Amygdala (tissue), 56 donors: ENCODE measurements around the gene DOLPP1.
A peak's percentile ranks its signal among the peaks of the same experiment; 100 is the strongest.
"Not testable (repeated sequence)": the region's sequence is repeated elsewhere in the genome, so short reads cannot be mapped to it uniquely, and the experiment has no call there.

ENCODE experiments used
- DNase-seq, 56 donors: peaks; one replicate each; lab custom pipeline; 2025; lab: John Stamatoyannopoulos, UW

Gene DOLPP1

DNA sequence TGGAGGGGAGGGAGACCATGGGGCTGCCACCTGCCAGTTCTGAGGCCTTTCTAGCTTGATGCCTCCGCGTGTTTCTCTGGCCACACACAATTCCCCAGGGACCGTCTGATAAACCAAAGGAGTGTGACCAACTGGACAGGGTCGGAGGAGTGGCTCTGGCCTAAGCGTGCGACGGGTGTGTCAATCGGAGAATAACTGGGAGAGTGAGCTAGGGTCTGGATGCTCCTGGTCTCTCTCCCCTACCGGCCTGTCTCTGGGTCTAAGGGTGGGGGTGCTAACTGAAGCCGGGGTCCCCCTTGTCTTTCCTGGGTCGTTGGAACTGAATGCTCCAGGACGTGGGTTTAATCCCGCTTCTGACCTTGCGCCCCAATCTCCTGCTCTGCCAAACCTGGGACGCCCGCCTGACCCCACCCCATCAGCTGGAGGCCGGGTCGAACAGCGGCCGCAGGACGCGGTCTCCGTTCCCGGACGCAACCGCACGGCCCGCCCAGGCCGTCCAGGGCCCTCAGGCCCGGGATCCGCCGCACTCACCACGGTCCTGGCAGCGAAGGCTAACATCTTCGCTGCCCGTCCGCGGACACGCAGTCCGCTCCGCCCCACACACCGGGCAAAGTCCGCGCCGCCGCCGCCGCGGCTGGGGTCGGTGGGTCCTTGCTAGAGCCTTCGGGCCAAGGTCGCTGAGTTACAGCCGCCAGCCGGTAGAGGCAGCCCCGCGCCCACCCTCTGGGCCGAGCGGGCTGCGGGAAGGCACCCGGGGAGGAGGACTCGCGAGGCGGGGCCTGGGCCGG, 29.2 kb downstream of the DOLPP1 start:
- peak in 3 of 56 donors; percentile 34 to 47 (median 46) for DNase-seq

GRCh38 chr9:129110740-129111527, 30.0 kb downstream of the DOLPP1 start, which contains the start of the genes CRAT and PTPA:
Gene CRAT, minus strand, starts transcription at chr9:129110793. Its CDS starts 284 bp downstream, at chr9:129110509.
Gene PTPA, plus strand, starts transcription at chr9:129111415. Its CDS starts 186 bp downstream, at chr9:129111601.
- DNase-seq: peak; percentile 55 to 99 (median 94)

- DNase-seq: peak in 29 of 56 donors; percentile 18 to 74 (median 43)
Measured at GRCh38 chr9:129111528-129112151, 30.7 kb downstream of the DOLPP1 start.

GRCh38 chr9:129112526-129112925, 31.6 kb downstream of the DOLPP1 start:
- not testable (repeated sequence) for DNase-seq

DNA sequence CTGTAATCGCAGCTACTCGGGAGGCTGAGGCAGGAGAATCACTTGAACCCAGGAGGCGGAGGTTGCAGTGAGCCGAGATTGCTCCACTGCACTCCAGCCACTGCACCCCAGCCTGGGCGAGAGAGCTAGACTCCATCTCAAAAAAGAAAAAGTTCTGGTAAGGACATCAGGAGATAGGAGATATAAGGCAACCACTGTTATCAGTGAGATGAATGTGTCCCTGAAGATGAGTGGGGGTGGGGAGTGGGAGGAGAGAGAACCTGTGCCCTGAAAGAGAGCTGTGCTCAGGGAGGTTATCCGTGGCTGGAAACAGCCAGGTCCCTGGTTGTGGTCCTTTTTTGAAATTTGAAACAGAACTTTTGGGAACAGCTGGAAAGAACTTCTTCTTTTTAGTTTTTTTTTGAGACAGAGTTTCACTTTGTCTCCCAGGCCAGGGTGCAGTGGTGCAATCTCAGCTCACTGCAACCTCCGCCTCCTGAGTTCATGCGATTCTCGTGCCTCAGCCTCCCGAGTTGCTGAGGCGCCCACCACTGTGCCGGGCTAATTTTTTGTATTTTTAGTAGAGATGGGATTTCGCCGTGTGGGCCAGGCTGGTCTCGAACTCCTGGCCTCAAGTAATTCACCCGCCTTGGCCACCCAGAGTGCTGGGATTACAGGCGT, 32.9 kb downstream of the DOLPP1 start:
- no peak for DNase-seq

DNA sequence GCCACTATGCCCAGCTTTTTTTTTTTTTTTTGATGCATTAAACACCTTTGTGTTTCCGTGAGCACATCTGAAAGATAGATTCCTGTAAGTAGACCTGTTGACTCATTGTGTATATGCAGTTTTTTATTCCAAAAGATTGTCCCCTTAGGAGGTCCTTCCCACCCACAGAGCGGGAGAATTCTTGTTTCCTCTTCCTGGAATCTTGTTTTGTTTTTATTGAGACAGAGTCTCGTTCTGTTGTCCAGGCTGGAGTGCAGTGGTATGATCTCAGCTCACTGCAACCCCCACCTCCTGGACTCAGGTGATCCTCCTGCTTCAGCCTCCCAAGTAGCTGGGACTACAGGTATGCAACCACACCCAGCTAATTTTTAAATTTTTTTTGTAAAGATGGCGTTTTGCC, 37.9 kb downstream of the DOLPP1 start:
- DNase-seq: no peak

GRCh38 chr9:129121483-129121882, 40.6 kb downstream of the DOLPP1 start:
- DNase-seq: peak in 29 of 56 donors; percentile 13 to 82 (median 40)

- DNase-seq: no peak
Measured at GRCh38 chr9:129122133-129122532, 41.2 kb downstream of the DOLPP1 start.

DNA sequence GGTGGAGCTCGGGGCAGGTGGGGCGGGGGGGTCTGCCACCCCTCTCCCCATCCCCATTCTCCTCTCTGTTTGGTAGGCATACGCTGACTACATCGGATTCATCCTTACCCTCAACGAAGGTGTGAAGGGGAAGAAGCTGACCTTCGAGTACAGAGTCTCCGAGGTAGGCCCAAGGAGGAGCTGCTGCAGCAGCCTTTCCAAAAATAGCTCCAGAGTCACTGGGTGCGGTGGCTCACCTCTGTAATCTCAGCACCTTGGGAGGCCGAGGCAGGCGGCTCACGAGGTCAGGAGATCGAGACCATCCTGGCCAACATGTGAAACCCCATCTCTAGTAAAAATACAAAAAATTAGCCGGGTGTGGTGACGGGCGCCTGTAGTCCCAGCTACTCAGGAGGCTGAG, 42.1 kb downstream of the DOLPP1 start:
- DNase-seq: not testable (repeated sequence)

- no peak for DNase-seq
Measured at GRCh38 chr9:129124506-129125069, 43.7 kb downstream of the DOLPP1 start.

GRCh38 chr9:129125478-129125877, 44.6 kb downstream of the DOLPP1 start:
- DNase-seq: no peak

DNA sequence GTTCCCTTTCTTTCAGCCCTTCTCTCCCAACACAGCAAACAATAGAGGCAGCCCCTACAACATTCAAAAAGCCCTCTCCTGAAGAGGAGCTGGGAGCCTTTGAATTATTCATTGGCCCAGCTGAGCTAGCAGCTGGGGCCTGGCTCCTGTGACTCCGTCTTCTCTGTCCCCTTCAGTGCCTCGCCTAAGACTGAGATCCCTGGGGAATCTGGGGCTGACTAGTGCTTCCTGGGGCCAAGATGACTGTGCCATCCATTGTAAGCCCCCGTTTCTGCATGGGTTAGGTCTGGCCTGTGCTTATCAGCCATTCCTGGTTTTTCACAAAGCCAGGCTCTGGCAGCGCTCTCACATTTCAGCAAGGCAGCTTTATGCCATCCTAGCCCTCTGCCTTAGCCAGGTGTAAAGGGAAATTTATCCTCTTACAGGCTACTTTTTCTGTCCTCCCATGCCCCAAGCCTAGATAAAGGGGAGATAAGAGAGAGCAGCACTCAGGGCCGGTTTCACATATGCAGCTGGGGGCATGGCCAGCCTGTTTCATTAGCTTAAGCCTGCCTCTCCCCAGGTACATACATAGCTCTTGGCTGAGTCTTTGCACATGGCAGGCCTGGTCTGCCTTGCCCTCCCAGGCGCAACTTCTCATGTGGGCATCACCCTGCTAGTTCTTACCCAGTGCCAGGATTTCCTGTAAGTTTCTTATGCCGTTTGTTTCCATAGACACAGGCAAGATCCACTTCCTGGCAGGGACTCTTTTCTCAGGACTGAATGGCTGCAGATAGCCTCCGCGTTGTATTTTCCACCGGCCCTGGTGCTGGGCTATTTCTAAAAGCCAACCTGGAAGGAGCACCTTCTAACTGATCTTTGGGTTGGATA, 46.1 kb downstream of the DOLPP1 start:
- peak in 15 of 56 donors; percentile 9 to 63 (median 37) for DNase-seq

- DNase-seq: no peak
Measured at GRCh38 chr9:129128689-129129088, 47.8 kb downstream of the DOLPP1 start.

DNA sequence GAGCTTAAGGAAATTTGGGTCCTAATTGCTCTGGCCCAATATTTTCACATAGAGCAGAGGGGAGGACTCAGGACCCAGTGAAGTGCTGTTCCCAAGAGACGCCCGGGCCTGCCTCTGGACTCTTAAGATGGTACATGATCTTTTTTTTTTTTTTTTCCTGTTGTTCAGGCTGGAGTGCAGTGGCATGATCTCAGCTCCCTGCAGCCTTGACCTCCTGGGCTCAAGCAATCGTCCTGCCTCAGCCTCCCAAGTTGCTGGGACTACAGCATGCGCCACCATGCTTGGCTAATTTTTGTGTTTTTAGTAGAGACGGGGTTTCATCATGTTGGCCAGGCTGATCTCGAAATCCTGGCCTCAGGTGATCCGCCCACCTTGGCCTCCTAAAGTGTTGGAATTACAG, 49.4 kb downstream of the DOLPP1 start:
- DNase-seq: not testable (repeated sequence)

DNA sequence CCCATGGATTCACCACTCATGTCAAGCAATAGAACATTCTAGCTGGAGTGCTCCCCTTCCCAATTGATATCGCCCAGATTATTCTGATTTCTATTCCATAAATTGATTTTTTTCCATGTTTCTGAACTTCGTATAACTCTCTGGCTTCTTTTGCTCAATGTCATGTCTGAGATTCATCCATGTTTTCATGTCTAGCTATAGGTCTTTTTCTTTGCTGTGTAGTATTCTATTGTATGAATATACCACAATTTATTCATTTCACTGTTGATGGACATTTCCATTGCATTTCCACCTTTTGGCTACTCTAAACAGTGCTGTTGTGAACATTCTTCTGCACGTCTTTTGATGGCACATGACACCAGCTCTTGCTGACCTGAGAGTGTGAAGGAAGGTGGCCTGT, 49.9 kb downstream of the DOLPP1 start:
- DNase-seq: no peak

DNA sequence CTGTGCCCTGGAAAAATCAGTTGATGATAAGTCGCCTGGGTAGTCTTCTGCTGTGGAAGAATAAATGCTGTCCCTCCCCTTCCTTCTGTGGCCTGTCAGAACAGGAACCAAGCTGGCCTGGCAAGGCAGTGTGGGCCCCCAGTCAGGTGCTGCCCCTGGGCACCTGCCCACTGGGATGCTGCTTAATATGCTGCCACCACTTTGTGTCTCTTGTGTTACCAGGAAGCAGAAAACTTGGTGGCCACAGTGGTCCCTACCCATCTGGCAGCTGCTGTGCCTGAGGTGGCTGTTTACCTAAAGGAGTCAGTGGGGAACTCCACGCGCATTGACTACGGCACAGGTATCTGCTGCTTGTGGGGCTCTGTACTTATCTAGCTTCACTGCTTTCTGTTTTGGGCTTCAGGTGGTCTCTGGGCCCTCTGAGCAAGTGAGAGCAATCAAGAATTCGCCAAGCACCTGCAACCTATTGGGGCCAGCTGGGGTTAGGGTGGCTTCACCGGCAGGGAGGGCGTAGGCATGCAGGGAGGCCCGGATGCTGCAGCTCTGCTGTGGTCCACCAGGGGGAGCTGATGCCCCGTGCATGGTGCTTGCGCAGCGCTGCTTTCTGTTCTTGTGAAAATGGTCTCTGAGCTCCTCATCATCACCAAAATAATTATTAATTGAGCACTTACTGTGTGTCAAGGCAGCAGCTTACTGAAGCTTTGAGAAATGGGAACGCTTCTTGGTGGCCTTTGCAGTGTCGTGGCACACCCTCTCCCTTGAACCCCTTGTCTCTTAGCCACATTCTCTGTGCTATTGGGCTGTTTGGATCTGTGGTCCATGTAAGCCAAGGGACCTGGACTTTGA, 50.6 kb downstream of the DOLPP1 start:
- peak in 45 of 56 donors; percentile 18 to 85 (median 49) for DNase-seq

DNA sequence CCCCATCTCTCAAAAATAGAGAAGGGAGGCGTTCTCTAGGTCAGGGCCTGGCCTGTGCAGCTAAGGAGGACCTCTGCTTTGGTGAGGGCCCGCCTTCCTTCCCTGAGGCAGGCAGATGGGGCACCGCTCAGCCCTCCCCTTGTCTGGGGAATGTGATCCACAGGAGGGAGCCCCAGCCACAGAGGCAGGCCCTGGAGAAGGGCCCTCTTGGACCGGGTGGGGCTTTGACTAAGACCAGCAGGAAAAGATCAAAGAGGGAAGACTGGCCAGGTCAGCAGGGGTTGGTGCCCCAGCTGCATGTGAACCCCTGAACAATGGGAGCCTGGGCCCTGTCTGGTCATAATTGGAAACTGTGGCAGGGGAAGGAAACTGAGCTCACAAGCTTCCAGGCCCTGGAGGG, 52.2 kb downstream of the DOLPP1 start:
- DNase-seq: no peak

- DNase-seq: no peak
Measured at GRCh38 chr9:129135476-129135875, 54.6 kb downstream of the DOLPP1 start.
